ENCODE results near the gene ABCC8. TPM values are rescaled to one million over a fixed set of nuclear protein-coding genes. Genes with fewer than 3 reads are reported as not detected.

Gene ABCC8
- total and polyA plus RNA-seq, 12 donors = 0.39 to 216 (median 4.0) TPM; not detected in 1

- Histone ChIP-seq H3K36me3 (replicated peaks in 1 of 2) (no peaks in the 10 kb centered on the region), H3K27me3 (peaks cover 4% of the 10 kb centered on the region), H3K9me3 (replicated peaks in 1 of 3) (no peaks in the 10 kb centered on the region), H3K4me1 (replicated peaks in 1 of 2) (no peaks in the 10 kb centered on the region), H3K27ac (no peak overlapping the region), H3K4me3 (no peak overlapping the region)
- TF ChIP-seq CTCF (IDR thresholded peaks at IDR 0.05) (no peak), POLR2A (IDR thresholded peaks at IDR 0.05) (no peak)
- intact Hi-C loops (cut with DNase I) = no loop called here
- no peak for DNase-seq
- WGBS, 4 donors = 67 to 87% (median 84%) methylated on average over 2 to 17 of the region's 17 CpGs
Measured at GRCh38 chr11:17522655-17523054, 46.0 kb upstream of the ABCC8 start.

GRCh38 chr11:17521106-17521900, 44.7 kb upstream of the ABCC8 start:
- H3K4me1 ChIP-seq (replicated peaks in 1 of 2) = no peaks in the 10 kb centered on the region
- H3K27me3 ChIP-seq = peaks cover 4% of the 10 kb centered on the region
- DNase-seq = no peak
- H3K4me3 ChIP-seq = no peak overlapping the region
- intact Hi-C loops (cut with DNase I) = no loop called here
- TF ChIP-seq POLR2A (IDR thresholded peaks at IDR 0.05) (no peak), CTCF (IDR thresholded peaks at IDR 0.05) (no peak)
- H3K36me3 ChIP-seq (replicated peaks in 1 of 2) = no peaks in the 10 kb centered on the region
- no peak overlapping the region for H3K27ac ChIP-seq
- H3K9me3 ChIP-seq (replicated peaks in 1 of 3) = no peaks in the 10 kb centered on the region
- 91 to 94% (median 92%) methylated on average over 10 to 11 of the region's 11 CpGs for WGBS, 4 donors

GRCh38 chr11:17519061-17519885, 42.6 kb upstream of the ABCC8 start:
- peaks cover 11 to 17% of the 10 kb centered on the region in 2 donors for H3K4me1 ChIP-seq (replicated peaks in 1 of 2)
- H3K9me3 ChIP-seq (replicated peaks in 1 of 3) = no peaks in the 10 kb centered on the region
- no peak for TF ChIP-seq CTCF (IDR thresholded peaks at IDR 0.05)
- no peak for TF ChIP-seq POLR2A (IDR thresholded peaks at IDR 0.05)
- intact Hi-C loops (cut with DNase I) = no loop called here
- H3K27me3 ChIP-seq = peaks cover 4% of the 10 kb centered on the region
- no peaks in the 10 kb centered on the region for H3K36me3 ChIP-seq (replicated peaks in 1 of 2)
- H3K4me3 ChIP-seq = no peak overlapping the region
- no peak overlapping the region for H3K27ac ChIP-seq
- no peak for DNase-seq
- 81 to 87% (median 83%) methylated on average over 7 of the region's 7 CpGs for WGBS, 4 donors

GRCh38 chr11:17518366-17518765, 41.7 kb upstream of the ABCC8 start:
- no peak for TF ChIP-seq POLR2A (IDR thresholded peaks at IDR 0.05)
- TF ChIP-seq CTCF (IDR thresholded peaks at IDR 0.05) = no peak
- no peaks in the 10 kb centered on the region for H3K9me3 ChIP-seq (replicated peaks in 1 of 3)
- intact Hi-C loops (cut with DNase I) = no loop called here
- 79 to 85% (median 84%) methylated on average over 2 of the region's 2 CpGs for WGBS, 4 donors
- H3K36me3 ChIP-seq (replicated peaks in 1 of 2) = no peaks in the 10 kb centered on the region
- no peak overlapping the region for H3K27ac ChIP-seq
- H3K4me1 ChIP-seq (replicated peaks in 1 of 2) = peaks cover 11 to 17% of the 10 kb centered on the region in 2 donors
- H3K27me3 ChIP-seq = peaks cover 4% of the 10 kb centered on the region
- DNase-seq = no peak
- no peak overlapping the region for H3K4me3 ChIP-seq
